Measurements from ENCODE around the gene CHGA.

CHGA gene

DNA sequence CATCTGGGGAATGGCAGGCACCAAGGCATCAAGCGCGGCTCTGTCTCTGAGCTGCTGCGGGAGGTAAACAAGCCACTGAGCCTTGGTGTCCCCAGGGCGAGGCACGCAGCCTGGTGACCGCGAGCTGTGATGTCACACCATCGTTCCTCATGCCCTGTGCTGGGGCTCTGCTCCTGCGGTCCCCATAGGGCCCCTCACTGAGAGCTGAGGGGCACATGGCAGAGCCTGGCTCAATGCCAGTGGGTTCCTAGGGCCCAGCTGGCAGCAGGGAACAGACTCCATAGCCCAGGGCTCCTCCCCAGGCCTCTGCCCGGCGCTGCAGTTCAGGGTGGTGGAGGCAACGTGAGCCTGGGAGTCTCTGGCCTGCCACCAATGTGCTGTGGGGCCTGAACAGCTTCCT is 22.6 kb downstream of the CHGA start:
- no peak for DNase-seq (ENCODE audit: low read depth)

DNA sequence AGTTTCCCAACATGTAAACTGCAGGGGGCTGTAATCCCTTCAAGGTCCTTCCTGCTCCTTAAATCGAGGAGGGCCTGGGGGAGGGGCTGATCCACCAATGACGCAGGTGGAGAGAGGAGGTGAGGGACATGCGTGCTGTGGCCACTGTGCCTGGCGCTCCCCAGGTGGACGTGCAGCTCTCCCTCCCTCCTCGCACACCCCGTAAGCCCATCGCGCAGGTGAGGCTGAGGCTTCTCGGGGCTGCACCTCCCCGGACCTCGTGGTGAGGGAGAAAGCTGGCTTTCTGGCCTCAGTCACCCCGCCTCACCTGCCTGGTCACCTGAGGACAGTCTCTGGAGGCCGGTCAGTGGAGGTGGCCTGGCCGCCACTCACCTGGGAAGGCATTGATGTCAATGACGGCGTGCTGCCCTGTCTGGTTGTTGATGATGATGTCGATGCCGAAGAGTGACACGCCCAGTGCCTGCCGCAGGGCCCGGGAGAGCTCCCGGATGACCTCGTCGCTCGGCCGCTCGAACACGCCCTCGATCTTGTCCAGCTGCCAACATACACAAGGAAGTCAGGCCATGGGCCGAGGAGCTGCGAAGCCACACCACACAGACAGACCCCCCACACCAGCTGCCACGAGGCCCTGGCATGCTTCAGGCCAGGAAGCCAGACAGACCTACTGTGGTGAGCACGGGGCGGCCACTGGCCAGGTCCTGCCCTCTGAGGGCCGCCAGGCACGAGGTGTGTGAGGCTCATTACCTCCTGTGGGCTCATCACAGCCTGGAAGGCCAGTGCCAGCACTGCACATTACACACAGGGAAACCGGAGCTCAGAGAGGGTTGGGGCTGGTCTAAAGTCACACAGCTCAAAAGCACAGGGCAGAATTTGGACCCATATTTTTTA is 23.3 kb downstream of the CHGA start:
- no peak for DNase-seq (ENCODE audit: low read depth)

DNA sequence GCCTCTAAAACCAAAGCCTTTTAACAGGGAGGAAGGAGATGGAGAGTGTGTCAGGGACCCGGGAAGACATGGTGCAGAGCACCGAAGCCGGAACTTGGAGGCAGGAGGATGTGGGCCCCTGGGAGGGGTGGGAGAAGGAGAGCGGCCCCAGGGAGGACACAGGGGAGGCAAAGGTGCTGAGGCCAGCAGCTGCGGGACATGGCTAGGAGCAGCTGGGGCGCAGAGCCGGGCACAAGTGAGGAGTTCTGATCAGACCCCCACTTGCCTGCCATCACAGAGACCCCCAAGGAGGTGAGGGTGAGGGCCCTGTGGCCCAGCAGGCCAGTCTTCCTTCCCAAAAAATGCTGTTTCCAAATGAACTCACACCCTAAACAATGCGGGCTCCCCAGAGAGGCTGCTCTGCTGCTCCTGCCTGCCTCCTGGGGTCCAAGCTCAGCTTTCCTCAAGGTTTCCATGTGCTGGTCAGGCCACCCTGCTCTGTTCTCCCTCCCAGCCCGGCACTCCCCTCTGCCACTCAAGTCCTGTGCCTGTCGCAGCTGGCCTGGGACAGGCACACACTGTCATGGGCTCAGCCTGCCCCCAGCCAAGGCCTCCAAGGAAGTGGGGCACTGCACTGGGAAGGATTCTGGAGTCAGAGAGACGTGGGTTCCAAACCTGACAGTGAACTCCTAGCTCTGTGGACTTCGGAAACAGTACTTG is 24.0 kb downstream of the CHGA start:
- no peak for DNase-seq (ENCODE audit: low read depth)

- DNase-seq (ENCODE audit: low read depth) = no peak
These were observed 25.7 kb downstream of the CHGA start for GRCh38 chr14:92948647-92949046.

DNA sequence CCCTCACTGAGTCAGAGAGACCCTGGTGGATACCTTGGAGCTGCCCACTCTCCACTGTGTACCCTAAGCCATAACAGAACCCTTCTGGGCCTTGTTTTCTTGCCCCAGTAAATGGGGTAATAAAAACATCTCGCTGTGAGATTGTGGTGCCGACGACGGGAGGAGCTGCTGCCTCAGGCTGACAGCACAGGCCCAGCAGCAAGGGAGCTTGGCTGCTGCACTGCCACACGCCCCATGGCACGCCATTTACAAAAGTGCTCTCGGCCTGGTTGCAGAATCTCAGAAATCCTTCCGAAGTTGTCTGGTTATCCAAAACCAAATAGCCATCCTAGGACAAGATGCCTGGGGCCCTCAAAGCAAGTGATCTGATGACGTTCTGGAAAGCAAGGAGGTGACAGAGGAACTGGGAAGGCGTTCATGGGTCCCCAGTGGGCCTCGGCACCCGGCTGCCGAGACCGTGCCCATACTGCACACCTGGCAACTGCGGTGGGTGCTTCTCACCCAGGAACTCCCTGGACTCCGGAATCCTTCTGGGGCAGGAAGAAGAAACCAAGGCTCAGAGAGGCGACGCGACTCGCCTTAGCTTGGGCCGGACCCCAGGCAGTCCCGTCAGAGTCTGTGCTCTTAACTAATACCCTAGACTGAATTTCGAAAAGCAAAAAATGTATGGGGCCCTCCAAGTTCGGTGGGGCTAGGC is 26.7 kb downstream of the CHGA start:
- no peak for DNase-seq (ENCODE audit: low read depth)

GRCh38 chr14:92950193-92950540 is 27.2 kb downstream of the CHGA start:
- no peak for DNase-seq (ENCODE audit: low read depth)

DNA sequence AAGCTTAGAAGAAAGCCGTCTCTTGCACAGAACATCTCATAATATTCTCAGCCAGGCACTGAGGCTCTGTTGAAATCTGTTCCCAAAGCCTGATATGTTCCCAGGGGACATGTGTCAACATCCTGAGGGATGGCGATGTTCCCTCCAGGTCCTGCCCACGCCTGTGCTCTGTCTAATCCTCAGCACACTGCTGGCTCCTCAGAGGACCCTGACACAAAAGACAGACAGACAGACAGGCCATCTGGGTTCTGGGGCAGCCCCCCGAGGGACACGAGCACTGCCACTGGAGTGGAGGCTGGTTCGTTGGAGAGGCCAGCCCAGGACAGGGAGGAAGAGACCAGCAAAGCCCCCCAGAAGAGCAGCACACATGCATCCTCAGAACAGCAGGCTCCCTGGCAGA is 27.8 kb downstream of the CHGA start:
- DNase-seq (ENCODE audit: low read depth) = no peak

GRCh38 chr14:92951261-92951660 is 28.3 kb downstream of the CHGA start:
- DNase-seq (ENCODE audit: low read depth) = no peak

GRCh38 chr14:92951912-92952471 is 29.0 kb downstream of the CHGA start:
- peak; percentile 74 for DNase-seq (ENCODE audit: low read depth)

GRCh38 chr14:92952481-92953298 is 29.7 kb downstream of the CHGA start:
- DNase-seq (ENCODE audit: low read depth) = no peak

DNA sequence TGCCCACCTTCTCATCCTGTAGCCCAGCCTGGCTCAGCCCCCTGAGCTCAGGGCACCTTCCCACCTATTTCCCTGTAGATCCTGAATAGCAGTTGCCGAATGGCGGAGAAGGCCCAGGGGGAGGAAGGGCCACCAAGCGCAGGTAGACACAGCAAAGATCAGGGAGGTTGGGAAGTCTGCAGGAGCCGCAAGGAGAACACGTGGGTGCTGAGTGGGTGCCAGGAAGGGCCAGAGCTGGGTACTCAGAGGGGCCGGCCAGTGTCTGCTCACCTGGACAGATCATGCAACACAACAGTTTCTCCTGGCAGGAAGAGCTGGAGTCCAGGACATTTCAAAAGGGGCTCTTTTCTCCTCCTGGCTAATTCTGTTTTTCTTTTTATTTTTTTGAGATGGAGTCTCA is 30.6 kb downstream of the CHGA start:
- no peak for DNase-seq (ENCODE audit: low read depth)

DNA sequence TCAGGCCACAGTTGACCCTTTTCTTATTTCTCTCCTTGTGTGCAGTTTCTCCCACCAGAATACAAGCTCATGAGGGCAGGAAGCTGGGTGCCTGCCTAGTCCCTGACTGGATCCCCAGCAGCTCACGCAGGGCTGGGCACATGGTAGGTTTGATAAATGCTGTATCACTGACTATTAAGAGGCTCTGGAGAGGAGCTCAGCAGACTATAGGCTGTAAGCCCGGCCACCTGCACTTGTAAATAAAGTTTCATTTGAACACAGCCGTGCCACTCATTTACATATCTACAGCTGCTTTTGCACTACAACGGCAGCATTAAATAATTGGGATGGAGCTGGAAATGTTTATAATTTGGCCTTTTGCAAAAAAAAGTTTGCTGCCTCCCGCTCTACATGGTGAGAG is 32.0 kb downstream of the CHGA start:
- no peak for DNase-seq (ENCODE audit: low read depth)

DNA sequence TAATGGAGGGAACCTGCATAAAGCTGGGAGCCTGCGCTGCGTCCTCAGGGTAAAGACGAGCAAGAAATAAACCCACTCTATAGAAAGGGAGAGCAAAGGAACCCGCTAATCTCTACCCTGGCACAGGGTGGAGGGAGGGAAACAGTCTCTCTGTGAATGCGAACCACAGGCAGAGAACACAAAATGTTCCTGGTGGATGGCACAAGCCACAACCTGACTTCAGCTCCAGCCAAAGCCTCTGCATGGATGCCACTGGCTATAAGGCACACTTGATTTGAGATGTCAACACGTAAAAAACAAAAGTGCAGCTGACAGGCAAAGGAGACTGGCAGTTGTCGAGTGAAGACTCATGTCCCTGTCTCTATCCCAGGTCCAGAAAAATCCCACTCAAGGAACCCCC is 32.4 kb downstream of the CHGA start:
- no peak for DNase-seq (ENCODE audit: low read depth)

- no peak for DNase-seq (ENCODE audit: low read depth)
These were observed 34.0 kb downstream of the CHGA start for GRCh38 chr14:92956961-92957360.

GRCh38 chr14:92958373-92959188 is 35.6 kb downstream of the CHGA start:
- DNase-seq (ENCODE audit: low read depth) = no peak

DNA sequence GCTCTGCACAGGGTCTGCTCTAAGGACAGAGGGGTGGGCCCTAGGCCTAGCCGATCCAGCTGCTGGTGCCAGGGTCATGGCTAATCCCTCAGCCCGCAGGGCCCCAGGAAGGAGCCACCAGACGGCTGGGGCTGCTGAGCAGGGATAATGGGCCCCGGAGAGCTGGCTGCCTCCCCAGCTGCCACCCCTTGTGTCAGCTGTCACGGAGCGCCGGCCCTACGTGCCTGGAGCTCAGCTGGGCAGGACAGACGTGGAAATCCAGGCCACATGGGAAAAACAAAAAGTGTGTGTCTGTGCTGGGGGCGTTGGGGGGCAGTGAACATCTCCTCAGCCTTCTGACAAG is 36.2 kb downstream of the CHGA start:
- DNase-seq (ENCODE audit: low read depth) = no peak

- no peak for DNase-seq (ENCODE audit: low read depth)
These were observed 37.1 kb downstream of the CHGA start for GRCh38 chr14:92959761-92960680.

- DNase-seq (ENCODE audit: low read depth) = no peak
These were observed 38.0 kb downstream of the CHGA start for GRCh38 chr14:92960706-92961566.

GRCh38 chr14:92961567-92961855 is 38.6 kb downstream of the CHGA start:
- no peak for DNase-seq (ENCODE audit: low read depth)
